Stimulated activated effector memory CD8-positive, alpha-beta T cell treated with anti-CD3 and anti-CD28 coated beads, Interleukin-12 subunit alpha, Interleukin-12 subunit beta, amount 100 ng/mL, for 72 hours (primary cell): ENCODE measurements around the gene DPH7.

Experiments
- ATAC-seq: fragments of 150-1000 bp; cut with Tn5 transposase; 2 replicates; pipeline ENCODE4 v1.10.0; 2021
- DNase-seq, 2 donors: peaks; one replicate each; pipeline ENCODE4 v3.0.0; 2021 to 2022; ENCODE audit warnings: low spot score in 2 of 2
- H3K27ac Mint-ChIP-seq: one replicate; pipeline ENCODE4 v1.8.0; 2022; ENCODE audit warnings: mild to moderate bottlenecking, mixed read lengths
- H3K36me3 Mint-ChIP-seq: one replicate; pipeline ENCODE4 v1.8.0; 2022; ENCODE audit warnings: mild to moderate bottlenecking, mixed read lengths
- H3K4me1 Mint-ChIP-seq: one replicate; pipeline ENCODE4 v1.8.0; 2022; ENCODE audit warnings: mixed read lengths
- H3K4me3 Mint-ChIP-seq: one replicate; pipeline ENCODE4 v1.8.0; 2022; ENCODE audit warnings: mild to moderate bottlenecking, mixed read lengths
- H3K9me3 Mint-ChIP-seq: one replicate; pipeline ENCODE4 v1.8.0; 2022; ENCODE audit warnings: mixed read lengths

Gene DPH7

DNA sequence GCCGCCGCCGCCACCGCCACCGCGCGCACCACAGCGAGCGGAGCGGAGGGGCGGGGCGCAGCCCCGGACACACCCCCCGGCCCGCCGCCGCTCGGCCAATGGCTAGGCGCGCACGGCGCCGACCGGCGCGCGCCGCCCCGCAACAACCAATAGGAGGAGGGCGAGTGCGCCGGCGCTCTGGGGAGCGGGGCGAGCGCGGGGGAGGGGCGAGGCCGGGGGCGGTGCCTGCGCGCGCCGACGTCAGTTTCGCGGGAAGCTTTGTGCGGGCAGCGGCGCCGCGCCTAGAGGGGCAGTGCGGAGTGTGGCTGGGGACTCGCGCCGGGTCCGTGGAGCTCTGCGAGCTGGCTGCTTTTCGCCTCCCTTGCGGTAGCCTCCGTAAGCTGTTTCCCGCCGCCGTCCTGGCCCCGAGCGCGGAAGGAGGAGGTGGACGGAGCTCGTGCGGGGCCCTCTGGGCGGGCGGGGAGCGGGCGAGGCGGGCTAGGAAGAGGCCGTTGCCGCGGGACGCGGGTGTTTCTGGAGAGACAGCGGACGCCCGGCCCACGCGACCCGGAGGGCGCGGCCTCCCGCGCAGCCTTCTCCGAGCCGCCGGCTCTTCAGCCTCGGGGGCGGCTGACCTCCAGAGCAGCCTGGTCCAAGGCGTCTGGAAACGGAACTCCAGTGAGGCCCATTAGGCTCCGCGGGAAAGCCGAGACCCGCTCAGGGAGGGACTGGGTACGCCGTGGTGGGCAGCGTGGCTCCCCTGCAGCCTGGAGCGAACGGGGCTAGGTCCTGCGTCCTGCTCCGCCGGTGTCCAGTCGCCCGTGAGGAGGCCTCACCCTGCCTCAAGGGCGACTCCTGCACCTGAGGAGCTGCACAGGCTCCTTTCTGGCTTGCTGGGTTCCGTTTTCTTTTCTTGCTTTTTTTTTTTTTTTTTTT, 12.0 kb upstream of the DPH7 start, which contains the start of gene ZMYND19:
TSS of gene ZMYND19 (minus strand) at position 44 of the 915 bp plus-strand sequence. CDS start 249 bp downstream, outside the sequence.
- Mint-ChIP-seq H3K4me1 (peaks cover 19% of the 10 kb centered on the region), H3K27ac (peak within 1 kb of the TSS; percentile 89), H3K9me3 (no peaks in the 10 kb centered on the region), H3K4me3 (peak within 1 kb of the TSS; percentile 82), H3K36me3 (peaks cover 32% of the 10 kb centered on the region)
- DNase-seq (peak; percentile 94 to 96), ATAC-seq (peak; percentile 95)

DNA sequence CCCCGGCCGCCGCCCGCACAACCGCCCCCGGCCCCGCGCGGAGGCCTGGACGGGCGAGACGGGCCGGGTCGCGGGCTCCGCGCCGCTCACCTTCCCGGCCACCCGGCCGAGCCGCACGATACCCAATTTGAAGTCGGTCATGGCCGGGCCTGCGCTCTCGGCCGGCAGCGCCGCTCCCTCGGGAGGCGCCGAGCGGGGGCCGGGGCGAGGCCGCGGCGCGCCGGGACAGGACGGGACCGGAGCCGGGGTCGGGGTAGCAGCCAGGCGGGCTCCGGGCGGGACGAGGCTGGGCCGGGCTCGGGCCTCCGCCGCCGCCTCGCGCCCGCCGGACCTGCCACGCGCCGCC, 11.4 kb upstream of the DPH7 start:
- Mint-ChIP-seq H3K9me3 (no peaks in the 10 kb centered on the region), H3K4me1 (peaks cover 19% of the 10 kb centered on the region), H3K36me3 (peaks cover 39% of the 10 kb centered on the region), H3K4me3 (peak overlapping the region; percentile 82), H3K27ac (no peak overlapping the region)
- ATAC-seq: peak; percentile 53
- no peak for DNase-seq

DNA sequence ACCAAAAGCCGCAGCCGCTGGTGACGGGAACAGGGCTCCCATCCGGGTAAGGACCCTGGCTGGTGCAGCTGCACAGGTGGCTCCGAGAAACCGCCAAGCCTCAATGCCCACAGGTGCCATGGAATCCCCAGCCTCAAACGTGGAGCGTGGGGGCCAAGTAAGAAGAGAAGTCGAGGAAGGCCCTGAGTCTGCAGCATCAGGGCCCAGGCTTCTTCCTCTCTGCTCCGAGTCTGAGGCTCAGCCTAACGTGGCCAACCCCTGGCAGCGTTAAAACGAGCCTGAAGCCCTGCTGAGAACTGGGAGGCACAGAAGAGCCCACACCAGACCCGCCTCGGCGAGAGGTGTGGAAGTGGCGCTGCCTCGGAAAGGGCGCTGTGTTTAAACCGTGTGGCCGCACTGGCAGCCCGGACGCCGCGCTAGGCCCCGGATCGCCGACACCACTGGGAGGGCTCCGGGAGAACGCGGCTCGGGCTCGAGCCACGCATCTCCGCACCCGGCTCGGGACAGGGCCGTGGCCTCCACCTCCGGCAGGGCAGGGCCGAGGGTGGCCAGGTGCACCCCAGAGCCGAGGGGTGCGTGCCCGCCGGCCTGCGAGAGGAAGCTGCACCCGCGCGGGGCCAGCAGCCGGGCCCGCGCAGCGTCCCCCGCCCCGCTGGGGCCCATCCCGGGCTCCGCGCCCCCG, 10.9 kb upstream of the DPH7 start:
- peaks cover 44% of the 10 kb centered on the region for H3K36me3 Mint-ChIP-seq
- peak; percentile 4 for ATAC-seq
- no peak for DNase-seq
- no peaks in the 10 kb centered on the region for H3K9me3 Mint-ChIP-seq
- H3K4me3 Mint-ChIP-seq: peak overlapping the region; percentile 74
- H3K4me1 Mint-ChIP-seq: peaks cover 19% of the 10 kb centered on the region
- no peak overlapping the region for H3K27ac Mint-ChIP-seq

DNA sequence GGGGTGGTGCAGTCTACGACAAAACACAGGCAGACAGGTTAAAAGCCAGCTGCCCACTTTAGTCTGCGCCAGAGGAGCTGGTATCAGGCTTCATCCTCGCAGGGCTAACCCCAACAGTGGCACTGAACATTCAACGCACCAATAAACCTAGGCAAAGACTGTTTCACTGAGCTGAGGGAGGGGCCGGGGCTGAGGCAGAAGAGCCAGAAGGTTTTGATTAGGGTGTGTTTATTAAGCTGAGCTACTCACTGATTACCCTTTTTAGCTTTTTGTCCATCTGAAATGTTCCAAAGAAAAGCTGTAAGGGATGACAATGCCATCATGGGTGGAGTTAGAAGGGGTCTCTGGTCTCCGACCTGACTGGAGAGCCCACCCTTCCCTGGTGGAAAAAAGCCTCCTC, 10.2 kb upstream of the DPH7 start:
- Mint-ChIP-seq H3K4me3 (peak overlapping the region; percentile 74), H3K4me1 (peaks cover 19% of the 10 kb centered on the region), H3K36me3 (peaks cover 45% of the 10 kb centered on the region), H3K9me3 (no peaks in the 10 kb centered on the region), H3K27ac (no peak overlapping the region)
- ATAC-seq (no peak), DNase-seq (no peak)

DNA sequence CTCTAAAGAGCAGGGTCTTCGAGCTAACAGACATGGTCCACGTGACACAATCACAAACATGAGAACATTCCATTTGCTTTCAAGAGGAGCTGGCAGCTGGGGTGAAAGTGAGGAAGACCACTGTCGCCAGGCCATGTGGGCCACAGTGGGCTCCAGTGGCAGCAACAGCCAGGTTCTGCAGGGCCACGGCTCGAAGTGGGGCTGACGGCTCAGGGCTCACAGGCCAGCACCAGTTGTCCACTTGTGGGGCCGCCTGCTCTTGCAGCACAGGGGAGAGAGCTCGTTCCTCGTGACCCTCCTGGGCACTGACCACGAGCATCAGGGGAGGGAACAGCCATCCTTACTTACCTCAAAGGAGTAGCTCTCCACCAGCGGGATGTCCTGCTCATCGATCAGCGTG, 9.6 kb upstream of the DPH7 start:
- no peak for ATAC-seq
- H3K4me1 Mint-ChIP-seq: peaks cover 19% of the 10 kb centered on the region
- peak overlapping the region; percentile 53 for H3K27ac Mint-ChIP-seq
- peak overlapping the region; percentile 74 for H3K4me3 Mint-ChIP-seq
- DNase-seq: no peak
- H3K36me3 Mint-ChIP-seq: peaks cover 50% of the 10 kb centered on the region
- H3K9me3 Mint-ChIP-seq: no peaks in the 10 kb centered on the region

DNA sequence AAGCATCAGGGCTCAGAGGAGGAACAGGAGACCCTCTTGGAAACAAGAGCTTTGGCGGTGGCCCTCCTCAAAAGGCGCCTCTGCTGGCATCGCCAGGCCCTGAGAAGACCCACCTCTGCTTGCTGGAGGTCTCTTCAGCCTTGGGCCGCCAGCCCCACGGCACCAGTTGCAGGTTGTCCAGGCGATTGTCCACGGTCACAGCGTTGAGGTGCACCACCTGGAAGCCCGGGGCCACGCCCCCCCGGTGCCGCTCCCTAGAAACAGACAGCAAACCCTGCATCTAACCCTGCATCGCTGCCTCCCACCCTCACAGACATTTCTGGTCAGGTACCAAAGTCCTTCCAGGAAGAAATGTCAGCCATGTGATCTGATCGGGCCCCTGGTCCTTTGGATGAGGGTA, 8.1 kb upstream of the DPH7 start:
- Mint-ChIP-seq H3K4me1 (peaks cover 19% of the 10 kb centered on the region), H3K4me3 (no peak overlapping the region), H3K27ac (no peak overlapping the region), H3K9me3 (no peaks in the 10 kb centered on the region), H3K36me3 (peaks cover 55% of the 10 kb centered on the region)
- ATAC-seq (no peak), DNase-seq (no peak)

DNA sequence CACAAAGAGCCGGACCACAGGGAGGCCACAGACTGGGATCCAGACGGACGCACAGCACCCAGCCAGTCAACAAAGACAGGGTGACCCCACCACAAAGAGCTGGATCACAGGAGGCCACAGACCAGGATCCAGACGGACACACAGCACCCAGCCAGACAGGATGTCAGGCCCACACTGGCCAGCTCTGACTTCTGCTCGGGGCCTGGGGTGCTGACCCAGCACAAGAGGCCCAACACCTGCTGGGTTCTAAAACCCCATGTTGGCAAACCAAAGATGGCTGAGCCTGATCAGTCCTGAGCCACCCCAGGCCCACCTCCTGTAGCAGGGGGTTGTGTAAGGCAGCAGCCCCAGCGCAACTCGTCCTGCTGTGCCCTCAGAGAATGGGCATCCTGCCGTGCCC, 5.2 kb upstream of the DPH7 start:
- Mint-ChIP-seq H3K4me1 (peaks cover 13% of the 10 kb centered on the region), H3K36me3 (peaks cover 58% of the 10 kb centered on the region), H3K9me3 (no peaks in the 10 kb centered on the region), H3K27ac (peak overlapping the region; percentile 48), H3K4me3 (no peak overlapping the region)
- DNase-seq: no peak
- ATAC-seq: no peak

DNA sequence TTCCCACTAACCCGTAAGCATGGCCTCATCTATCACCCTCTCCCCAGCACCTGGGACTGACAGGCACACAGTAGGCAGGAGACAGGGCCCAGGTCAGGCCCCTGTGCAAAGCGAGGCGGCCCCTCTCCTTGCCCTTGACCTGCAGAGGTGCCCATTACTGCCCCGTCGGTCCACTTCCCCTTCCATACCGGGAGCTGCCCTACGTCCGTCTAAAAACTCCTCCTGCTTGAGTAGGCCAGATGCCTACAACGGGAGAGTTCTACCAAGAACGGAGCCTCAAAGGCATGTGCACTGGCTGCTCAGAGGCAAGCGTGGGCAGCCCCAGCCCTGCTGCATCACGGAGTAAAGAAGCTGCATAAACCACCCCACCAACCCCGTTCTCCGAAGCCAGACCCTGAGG, 4.6 kb upstream of the DPH7 start:
- H3K27ac Mint-ChIP-seq: peak overlapping the region; percentile 48
- H3K4me1 Mint-ChIP-seq: peaks cover 8% of the 10 kb centered on the region
- H3K4me3 Mint-ChIP-seq: no peak overlapping the region
- peaks cover 52% of the 10 kb centered on the region for H3K36me3 Mint-ChIP-seq
- no peak for DNase-seq
- no peaks in the 10 kb centered on the region for H3K9me3 Mint-ChIP-seq
- ATAC-seq: no peak

DNA sequence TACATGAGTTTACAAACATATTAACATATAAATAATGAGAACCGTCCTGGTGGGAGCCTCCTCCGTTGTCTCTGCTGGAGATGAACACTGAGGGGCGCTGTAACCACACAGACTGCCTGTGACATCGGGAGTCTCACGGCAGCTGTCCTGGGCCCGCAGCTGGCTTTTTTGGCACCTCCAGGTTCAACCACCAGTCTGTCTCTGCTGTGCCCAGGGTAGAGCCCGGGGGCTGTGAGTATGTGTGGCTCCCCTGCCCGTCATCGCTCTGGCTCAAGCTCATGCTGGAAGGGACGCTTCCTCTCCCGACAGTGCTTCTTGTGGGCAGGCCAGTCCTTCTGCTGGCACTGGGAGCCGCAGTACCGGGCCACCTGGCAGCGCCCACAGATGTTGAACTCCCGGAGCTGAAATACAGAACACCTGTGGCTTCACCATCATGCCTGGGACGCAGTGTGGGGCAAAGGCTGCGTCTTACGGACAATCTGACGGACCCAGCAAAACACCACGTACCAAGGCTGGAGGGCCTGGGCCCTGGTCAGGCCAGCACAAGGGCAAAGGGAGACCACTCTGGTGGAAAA, 3.6 kb upstream of the DPH7 start:
- Mint-ChIP-seq H3K27ac (no peak overlapping the region), H3K4me3 (no peak overlapping the region), H3K4me1 (peaks cover 6% of the 10 kb centered on the region), H3K9me3 (no peaks in the 10 kb centered on the region), H3K36me3 (peaks cover 42% of the 10 kb centered on the region)
- DNase-seq: no peak
- no peak for ATAC-seq

DNA sequence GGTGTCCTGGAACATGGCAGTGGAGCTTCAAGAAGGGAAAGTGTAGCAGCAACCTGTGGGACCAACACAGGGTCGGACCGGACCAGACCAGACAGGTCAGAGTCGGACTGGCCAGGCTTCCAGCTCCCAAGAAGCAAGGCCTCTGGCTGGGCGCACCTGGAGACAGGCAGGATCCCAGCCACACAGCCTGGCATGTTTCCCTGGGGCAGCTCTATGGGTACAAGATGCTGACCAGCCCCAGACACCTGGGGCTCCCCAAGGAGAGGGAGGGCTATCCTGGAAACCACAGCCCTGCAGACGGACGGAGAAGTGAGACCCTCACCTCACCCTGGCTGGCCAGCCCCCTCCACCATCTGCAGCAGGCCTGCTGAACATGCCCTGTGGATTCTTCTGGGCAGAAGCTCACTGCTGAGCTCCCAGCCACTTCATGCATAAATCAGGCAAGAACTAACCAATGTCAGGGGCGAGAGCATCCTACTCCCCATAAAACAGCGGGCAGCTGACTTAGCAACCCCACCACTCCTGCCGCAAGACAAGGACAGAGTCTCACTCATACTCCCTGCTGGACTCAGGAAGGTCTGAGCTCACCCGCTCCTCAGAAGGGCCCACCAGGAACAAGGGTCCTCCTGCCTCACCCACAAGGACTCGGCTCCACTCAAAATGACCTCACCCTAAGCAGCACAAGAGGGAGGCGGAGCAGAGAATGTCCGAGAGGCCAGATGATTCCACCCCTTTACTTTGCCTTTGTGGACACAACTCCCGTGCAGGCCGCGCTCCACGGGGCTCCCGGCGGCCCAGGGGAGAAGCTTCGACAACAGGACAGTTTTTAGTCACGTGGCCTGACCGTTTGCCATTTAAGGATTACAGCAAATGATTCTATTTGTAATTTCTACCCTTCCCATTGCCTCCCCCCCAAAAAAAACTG, 2.9 kb upstream of the DPH7 start:
- peaks cover 38% of the 10 kb centered on the region for H3K36me3 Mint-ChIP-seq
- H3K4me1 Mint-ChIP-seq: peaks cover 11% of the 10 kb centered on the region
- no peak for DNase-seq
- no peak for ATAC-seq
- no peaks in the 10 kb centered on the region for H3K9me3 Mint-ChIP-seq
- peak overlapping the region; percentile 14 for H3K27ac Mint-ChIP-seq
- H3K4me3 Mint-ChIP-seq: no peak overlapping the region

DNA sequence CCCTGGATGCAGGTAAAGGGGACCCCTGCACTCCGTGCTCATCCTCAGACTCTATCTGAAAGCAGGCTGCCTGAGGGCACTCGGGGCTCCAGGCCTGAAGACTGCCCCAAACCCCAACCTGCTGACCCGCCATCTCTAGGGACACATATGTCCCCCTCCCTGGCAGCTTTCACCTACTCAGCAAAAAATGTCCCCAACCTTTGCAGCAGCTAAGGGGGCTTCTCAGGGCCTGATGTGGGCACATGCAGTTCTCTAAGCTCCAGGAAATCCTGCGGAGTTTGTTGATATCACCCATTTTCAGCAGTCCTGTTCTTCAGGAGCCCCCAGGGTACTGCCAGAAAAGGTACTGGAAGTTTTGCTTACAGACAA, 2.2 kb upstream of the DPH7 start:
- Mint-ChIP-seq H3K4me1 (peaks cover 17% of the 10 kb centered on the region), H3K27ac (no peak overlapping the region), H3K4me3 (no peak overlapping the region), H3K9me3 (no peaks in the 10 kb centered on the region), H3K36me3 (peaks cover 38% of the 10 kb centered on the region)
- no peak for DNase-seq
- ATAC-seq: no peak

DNA sequence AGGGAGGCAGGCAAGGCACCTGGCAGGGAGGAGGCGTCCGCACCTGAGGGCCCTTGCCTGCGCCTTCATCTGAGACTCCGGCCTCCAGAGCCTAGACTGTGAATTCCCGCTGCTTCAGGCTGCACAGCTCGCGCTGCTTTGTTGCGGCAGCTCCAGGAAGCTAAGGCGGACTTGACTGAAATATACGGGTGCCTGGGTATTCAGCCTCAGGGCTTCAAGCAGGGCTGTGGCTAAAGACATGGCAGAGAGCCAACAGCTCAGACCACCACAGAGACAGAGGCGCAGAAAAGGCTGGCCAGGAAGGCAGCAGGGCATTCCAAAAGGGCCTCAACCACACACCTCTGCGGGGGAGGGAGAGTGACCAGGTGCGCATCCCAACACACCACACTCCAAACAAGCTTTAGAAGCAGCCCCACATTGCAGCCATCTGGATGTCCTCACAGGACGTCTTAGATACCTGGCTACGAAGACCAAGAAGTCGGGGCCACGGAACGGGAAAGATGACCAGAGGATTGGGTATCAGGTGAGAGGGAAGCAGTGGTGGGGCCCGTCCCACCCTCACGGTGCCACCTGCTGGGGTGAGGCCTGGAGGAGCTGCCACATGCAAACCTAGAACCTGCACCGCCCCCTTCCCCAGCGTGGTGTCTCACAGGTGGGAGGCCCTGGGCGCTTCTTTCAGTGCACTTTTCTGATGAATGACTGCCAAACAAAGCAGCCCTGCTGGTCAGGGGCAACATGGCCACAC, 1.7 kb upstream of the DPH7 start:
- no peak for DNase-seq
- H3K4me1 Mint-ChIP-seq: peaks cover 23% of the 10 kb centered on the region
- ATAC-seq: no peak
- no peak overlapping the region for H3K4me3 Mint-ChIP-seq
- H3K36me3 Mint-ChIP-seq: peaks cover 38% of the 10 kb centered on the region
- no peaks in the 10 kb centered on the region for H3K9me3 Mint-ChIP-seq
- H3K27ac Mint-ChIP-seq: no peak overlapping the region

DNA sequence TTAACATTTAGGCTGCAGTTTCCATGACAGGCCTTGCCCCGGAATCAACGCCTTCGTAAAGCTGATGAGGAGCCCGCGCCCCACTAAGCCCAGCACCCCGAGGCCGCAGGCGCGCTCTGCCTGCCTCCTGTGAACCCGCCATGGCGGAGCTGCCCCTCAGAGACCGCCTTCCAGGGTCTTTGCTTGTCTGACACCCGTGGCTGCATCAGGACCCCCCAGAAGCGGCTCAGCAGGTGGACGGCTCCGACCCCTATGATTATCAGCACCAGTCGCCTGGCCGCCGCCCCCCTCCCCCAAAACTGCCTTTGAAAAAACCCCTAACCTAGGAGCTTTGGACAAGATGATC, 507 bp upstream of the DPH7 start:
- H3K36me3 Mint-ChIP-seq: peaks cover 40% of the 10 kb centered on the region
- ATAC-seq (no peak), DNase-seq (no peak)
- peaks cover 30% of the 10 kb centered on the region for H3K4me1 Mint-ChIP-seq
- H3K27ac Mint-ChIP-seq: no peak overlapping the region
- H3K9me3 Mint-ChIP-seq: no peaks in the 10 kb centered on the region
- peak overlapping the region; percentile 75 for H3K4me3 Mint-ChIP-seq

DNA sequence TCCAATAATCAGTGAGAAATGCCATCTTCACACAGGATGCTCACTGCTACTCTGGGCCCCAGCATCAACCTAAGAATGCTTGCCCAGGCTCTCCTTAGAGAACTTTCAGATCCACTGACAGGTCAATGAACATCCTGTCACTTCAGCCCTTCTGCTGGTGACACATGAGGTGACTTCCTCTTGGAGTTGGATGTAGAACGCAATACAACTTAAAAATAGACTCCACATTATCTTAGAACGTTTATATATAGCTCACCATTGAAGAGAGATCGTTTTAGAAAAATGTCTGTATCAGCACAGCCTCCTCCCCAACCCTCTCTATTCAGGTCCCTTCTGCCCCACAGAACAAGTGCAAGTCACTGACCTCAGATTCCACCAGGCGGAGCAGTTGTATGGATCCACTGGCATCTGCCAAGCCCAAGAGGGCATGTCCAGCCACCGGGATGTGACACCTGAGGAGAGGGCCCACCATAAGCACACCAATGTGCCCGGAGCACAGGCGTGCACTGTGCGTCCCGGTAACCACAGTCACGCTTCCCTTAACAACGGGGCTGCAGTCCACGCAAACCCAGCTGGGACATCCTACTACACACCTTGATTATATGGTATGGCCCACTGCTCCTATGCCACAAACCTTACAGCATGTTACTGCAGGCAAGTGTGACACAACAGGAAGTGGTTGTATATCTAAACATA, 2.9 kb downstream of the DPH7 start:
- peak overlapping the region; percentile 75 for H3K4me3 Mint-ChIP-seq

More for the DNA sequence above, 2.9 kb downstream of the DPH7 start:
- Mint-ChIP-seq H3K36me3 (peaks cover 59% of the 10 kb centered on the region), H3K27ac (peak overlapping the region; percentile 72), H3K4me1 (peaks cover 31% of the 10 kb centered on the region), H3K9me3 (no peaks in the 10 kb centered on the region)
- no peak for ATAC-seq
- no peak for DNase-seq
